IPS-20b (cell line): ENCODE data around the gene ABR.
"Not testable (repeated sequence)": the region's sequence is repeated elsewhere in the genome, so short reads cannot be mapped to it uniquely, and the experiment has no call there.

ENCODE experiments used
- H3K27ac ChIP-seq: one replicate; pipeline ENCODE4 v1.5.1; 2013; ENCODE audit warnings: low read length
- H3K27me3 ChIP-seq: 2 replicates; pipeline ENCODE4 v1.6.1; 2013; ENCODE audit warnings: mild to moderate bottlenecking, low read length, inconsistent platforms; ENCODE audit not compliant: insufficient read depth
- H3K36me3 ChIP-seq: 2 replicates; pipeline ENCODE4 v1.6.1; 2013; ENCODE audit warnings: low read depth, mild to moderate bottlenecking, inconsistent platforms, low read length, moderate library complexity; ENCODE audit not compliant: insufficient read depth
- H3K4me1 ChIP-seq: 2 replicates; pipeline ENCODE4 v1.6.1; 2013; ENCODE audit warnings: mild to moderate bottlenecking, control low read depth, inconsistent platforms, low read length, moderate library complexity; ENCODE audit not compliant: insufficient read depth
- H3K4me3 ChIP-seq: 2 replicates; pipeline ENCODE4 v1.5.1; 2013; ENCODE audit warnings: mild to moderate bottlenecking, low read length, inconsistent platforms
- H3K9ac ChIP-seq: 2 replicates; pipeline ENCODE4 v1.6.1; 2013; ENCODE audit warnings: low read depth, mild to moderate bottlenecking, inconsistent platforms, low read length, moderate library complexity
- H3K9me3 ChIP-seq: 2 replicates; pipeline ENCODE4 v1.6.1; 2013; ENCODE audit warnings: mild to moderate bottlenecking, low read depth, low read length, inconsistent platforms; ENCODE audit not compliant: insufficient read depth

ABR gene

DNA sequence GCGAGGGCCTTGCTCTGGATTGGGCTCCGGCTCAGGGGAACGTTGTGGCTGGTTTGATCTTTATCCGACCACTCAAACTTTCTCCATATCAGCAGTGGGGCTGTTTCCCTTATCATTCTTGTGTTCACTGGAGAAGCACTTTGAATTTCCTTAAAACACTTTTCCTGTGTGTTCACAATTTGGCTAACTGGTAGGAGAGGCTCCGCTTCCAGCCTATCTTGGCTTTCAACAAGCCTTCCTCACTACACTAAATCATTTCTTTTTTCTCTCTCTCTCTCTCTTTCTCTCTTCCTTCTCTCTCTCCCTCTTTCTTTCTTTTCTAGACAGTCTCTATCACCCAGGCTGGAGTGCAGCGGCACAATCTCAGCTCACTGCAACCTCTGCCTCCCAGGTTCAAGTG, 43.0 kb downstream of the ABR start:
- no peaks in the 10 kb centered on the region for H3K27me3 ChIP-seq
- H3K27ac ChIP-seq: no peak overlapping the region
- H3K36me3 ChIP-seq: no peaks in the 10 kb centered on the region
- no peak overlapping the region for H3K4me3 ChIP-seq
- H3K9ac ChIP-seq: no peak overlapping the region
- H3K9me3 ChIP-seq: no peaks in the 10 kb centered on the region
- H3K4me1 ChIP-seq: peaks cover 3% of the 10 kb centered on the region; the same call in 1 of the 2 replicates

GRCh38 chr17:1134634-1135324, 45.0 kb downstream of the ABR start:
- no peak overlapping the region for H3K9ac ChIP-seq
- no peak overlapping the region for H3K4me3 ChIP-seq
- peaks cover 3% of the 10 kb centered on the region; the same call in 1 of the 2 replicates for H3K4me1 ChIP-seq
- H3K36me3 ChIP-seq: no peaks in the 10 kb centered on the region
- H3K27me3 ChIP-seq: no peaks in the 10 kb centered on the region
- H3K9me3 ChIP-seq: no peaks in the 10 kb centered on the region
- H3K27ac ChIP-seq: no peak overlapping the region

DNA sequence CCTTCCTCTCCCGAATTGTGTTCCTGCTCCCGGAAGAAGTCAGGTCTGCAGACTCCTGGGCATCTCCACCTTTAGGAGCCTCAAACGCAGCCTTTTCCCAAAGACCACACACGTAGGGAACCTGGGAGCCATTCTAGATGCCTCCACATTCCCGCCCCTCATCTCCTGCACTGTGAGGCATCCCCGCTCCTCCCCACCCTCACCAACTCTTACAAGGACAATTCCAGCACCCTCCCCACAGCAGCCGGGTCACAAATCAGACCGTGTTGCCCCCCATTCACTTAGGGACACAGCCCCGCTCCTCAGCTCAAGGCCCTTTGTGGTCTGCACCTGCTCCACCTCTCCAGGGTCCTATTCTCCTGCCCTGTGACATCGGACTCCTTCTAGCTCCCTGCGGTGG, 49.6 kb downstream of the ABR start:
- Histone ChIP-seq H3K4me3 (no peak overlapping the region), H3K27ac (no peak overlapping the region), H3K27me3 (no peaks in the 10 kb centered on the region), H3K9ac (no peak overlapping the region), H3K36me3 (no peaks in the 10 kb centered on the region), H3K4me1 (no peaks in the 10 kb centered on the region), H3K9me3 (no peaks in the 10 kb centered on the region)

GRCh38 chr17:1128463-1128862, 51.3 kb downstream of the ABR start:
- not testable (repeated sequence) for H3K4me3 ChIP-seq, H3K9ac ChIP-seq, H3K27ac ChIP-seq, H3K4me1 ChIP-seq, H3K9me3 ChIP-seq, H3K27me3 ChIP-seq, H3K36me3 ChIP-seq

DNA sequence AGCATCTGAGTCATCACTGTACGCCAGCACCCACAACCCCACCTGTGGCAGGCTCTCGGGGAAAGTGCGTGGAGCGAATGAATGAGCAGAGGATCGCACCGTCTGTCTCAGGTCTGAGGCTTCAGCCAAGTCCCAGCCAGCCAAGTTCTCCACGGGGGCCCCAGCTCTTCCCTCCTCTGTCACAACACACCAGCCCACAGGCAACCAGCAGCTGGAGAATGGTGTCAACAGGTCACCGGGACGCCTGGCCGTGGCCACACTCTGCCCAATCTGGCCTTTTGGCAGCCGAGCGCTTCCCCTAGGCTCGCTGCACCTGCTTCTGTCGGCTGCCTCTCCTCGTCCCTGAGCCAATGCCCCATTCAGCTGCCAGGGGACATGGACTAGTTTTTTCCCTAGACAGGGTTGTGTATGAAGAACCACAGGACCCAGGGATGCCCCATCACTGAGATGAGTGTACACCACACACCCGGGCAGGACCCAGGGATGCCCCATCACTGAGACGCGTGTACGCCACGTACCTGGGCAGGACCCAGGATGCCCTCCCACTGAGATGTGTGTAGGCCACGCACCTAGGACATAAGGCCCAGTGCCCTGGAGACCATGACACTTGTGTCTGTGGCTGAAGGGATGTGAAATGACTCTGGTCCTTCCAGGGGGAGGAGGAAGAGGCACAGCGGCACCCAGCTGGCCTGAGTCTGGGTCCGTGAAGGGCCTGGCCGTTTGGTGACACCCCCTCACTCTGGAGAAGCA, 52.8 kb downstream of the ABR start:
- no peak overlapping the region for H3K27ac ChIP-seq
- no peak overlapping the region for H3K4me3 ChIP-seq
- H3K4me1 ChIP-seq: no peaks in the 10 kb centered on the region; the same call in 1 of the 2 replicates
- no peaks in the 10 kb centered on the region for H3K36me3 ChIP-seq
- H3K9ac ChIP-seq: no peak overlapping the region
- H3K9me3 ChIP-seq: no peaks in the 10 kb centered on the region
- 0 out of 2 replicates have a peak, but pooled peaks cover 6% of the 10 kb centered on the region for H3K27me3 ChIP-seq

GRCh38 chr17:1126250-1126797, 53.5 kb downstream of the ABR start:
- H3K36me3 ChIP-seq: no peaks in the 10 kb centered on the region
- no peak overlapping the region for H3K4me3 ChIP-seq
- H3K9ac ChIP-seq: no peak overlapping the region
- H3K9me3 ChIP-seq: no peaks in the 10 kb centered on the region
- no peaks in the 10 kb centered on the region; the same call in 1 of the 2 replicates for H3K4me1 ChIP-seq
- H3K27ac ChIP-seq: no peak overlapping the region
- 0 out of 2 replicates have a peak, but pooled peaks cover 6% of the 10 kb centered on the region for H3K27me3 ChIP-seq

DNA sequence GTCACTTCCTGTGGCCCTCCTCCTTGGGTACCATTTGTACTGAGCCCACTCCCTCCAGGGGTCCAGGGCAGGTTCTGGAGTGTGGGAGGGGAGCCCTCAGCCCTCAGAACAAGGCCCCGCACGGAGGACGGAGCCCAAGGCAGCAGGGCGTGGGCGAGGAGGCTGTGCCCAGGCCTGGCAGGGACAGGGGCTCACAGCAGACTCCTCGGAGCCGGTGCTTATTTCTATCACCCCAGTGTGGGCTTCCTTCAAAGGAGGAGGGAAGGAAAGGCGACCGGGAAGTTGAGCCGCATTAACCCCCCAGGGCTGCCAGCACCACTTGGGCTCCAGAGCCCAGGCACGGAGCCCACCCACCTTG, 54.0 kb downstream of the ABR start:
- Histone ChIP-seq H3K4me3 (no peak overlapping the region), H3K9ac (no peak overlapping the region), H3K27ac (no peak overlapping the region), H3K9me3 (no peaks in the 10 kb centered on the region), H3K36me3 (no peaks in the 10 kb centered on the region), H3K27me3 (0 out of 2 replicates have a peak, but pooled peaks cover 6% of the 10 kb centered on the region), H3K4me1 (no peaks in the 10 kb centered on the region; the same call in 1 of the 2 replicates)

DNA sequence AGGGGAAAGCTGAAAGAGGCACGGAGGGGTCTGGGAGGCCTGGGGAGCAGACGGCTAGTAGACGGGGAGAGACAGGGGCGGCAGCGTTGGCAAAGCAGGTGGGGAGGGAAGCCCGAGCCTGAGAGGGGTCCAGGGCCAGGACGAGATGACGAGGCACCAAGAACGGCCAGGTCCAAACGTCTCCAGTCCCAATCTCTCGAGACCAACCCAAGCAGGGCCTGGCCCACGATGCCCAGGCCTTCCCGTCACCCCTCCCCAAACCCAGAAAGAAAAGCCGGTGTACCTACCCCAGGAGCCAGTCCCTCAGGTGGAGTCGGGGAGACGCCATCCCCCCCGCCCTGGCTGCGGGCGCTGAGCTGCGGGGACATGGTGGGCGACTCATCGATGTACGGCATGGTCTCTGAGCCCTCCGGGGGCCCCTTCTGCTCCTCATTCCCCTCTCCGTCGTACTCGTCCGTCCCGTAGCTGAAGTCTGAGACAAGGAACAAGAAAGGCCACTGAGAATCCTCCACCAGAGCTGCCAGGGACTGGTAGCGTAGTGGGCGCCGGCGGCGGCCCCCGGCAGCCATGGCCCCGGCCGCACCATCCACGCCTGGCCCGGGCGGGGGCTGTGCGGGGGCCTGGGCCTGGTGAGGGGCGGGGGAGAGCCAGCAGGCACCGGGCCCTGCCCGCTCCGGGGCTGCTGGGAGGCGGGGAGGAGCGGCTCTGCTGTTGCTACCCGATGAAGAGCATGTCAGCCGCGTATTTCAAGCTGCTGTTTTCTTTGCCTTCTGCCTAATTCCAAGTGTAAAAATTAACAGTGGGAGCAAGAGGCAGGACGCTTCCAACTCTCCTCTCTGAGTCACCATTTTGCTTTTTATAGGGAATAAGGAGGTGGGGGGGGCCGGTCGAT, 54.6 kb downstream of the ABR start:
- no peak overlapping the region for H3K9ac ChIP-seq
- H3K4me3 ChIP-seq: no peak overlapping the region
- 0 out of 2 replicates have a peak, but pooled peaks cover 6% of the 10 kb centered on the region for H3K27me3 ChIP-seq
- no peaks in the 10 kb centered on the region for H3K9me3 ChIP-seq
- no peaks in the 10 kb centered on the region; the same call in 1 of the 2 replicates for H3K4me1 ChIP-seq
- no peaks in the 10 kb centered on the region for H3K36me3 ChIP-seq
- H3K27ac ChIP-seq: no peak overlapping the region

DNA sequence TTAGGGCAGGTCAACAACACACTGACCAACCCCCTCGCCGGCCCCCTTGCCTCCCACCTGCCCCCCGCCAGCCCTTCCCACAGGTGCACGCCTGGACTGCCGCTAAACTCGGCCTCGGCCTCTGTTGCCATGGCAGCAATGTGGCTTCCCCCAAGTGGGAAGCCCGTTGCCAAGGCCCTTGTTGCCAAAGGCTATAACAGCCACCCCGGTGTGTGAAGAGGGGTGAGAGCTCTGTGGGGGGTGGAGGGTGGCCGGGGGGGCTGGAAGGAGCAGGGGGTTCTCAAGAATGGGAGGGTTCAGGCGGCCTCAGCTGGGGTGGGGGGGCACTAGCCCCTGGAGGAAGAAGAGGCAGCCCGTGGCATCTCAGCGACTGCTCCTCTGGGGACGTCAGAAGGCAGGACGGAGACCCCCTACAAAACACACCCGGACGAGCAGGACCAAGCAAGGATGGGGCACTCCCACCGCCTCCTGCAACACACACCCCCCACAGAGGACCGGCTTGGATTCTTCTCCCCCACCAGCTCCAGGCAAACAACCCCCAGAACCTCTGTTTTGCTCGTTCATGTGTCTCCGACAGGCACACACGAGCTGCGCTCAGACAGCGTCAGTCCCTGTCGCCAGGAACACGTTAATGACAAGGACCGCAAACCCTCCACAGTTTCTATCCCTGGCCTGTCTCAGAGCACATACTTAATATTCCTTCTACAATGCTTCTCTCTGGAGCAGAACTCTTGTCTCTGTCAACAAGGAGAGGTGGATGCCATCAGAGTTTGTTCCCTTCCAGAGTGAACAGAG, 55.7 kb downstream of the ABR start:
- Histone ChIP-seq H3K36me3 (no peaks in the 10 kb centered on the region), H3K27ac (no peak overlapping the region)

DNA sequence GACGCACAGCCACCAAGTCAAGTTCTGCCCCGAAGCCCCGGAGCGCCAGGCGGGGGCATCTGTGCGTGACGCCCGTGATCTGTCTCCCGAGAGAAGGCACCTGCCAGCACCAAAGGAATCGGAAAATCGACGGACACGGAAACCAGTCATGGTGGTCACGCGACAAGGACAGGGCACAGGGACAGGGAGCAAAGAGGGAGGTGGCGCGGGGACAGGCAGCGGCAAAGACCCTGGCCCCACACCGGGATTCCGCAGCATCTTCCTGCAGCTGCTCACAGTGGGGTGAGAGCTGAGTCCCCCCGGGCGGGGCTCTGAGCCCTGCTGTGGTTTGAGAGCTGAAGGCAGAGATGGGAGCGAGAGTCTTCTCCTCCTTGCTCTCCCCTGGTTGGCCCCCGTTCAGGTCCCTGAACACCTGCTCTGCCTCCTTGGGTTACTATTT, 56.4 kb downstream of the ABR start:
- Histone ChIP-seq H3K4me3 (no peak overlapping the region), H3K27ac (no peak overlapping the region)

More for the DNA sequence above, 55.7 kb downstream of the ABR start:
- Histone ChIP-seq H3K9me3 (no peaks in the 10 kb centered on the region; the same call in 1 of the 2 replicates), H3K4me1 (no peaks in the 10 kb centered on the region; the same call in 1 of the 2 replicates), H3K9ac (no peak overlapping the region), H3K27me3 (0 out of 2 replicates have a peak, but pooled peaks cover 6% of the 10 kb centered on the region), H3K4me3 (no peak overlapping the region)

More for the DNA sequence above, 56.4 kb downstream of the ABR start:
- Histone ChIP-seq H3K4me1 (no peaks in the 10 kb centered on the region; the same call in 1 of the 2 replicates), H3K9me3 (no peaks in the 10 kb centered on the region; the same call in 1 of the 2 replicates), H3K9ac (no peak overlapping the region), H3K27me3 (0 out of 2 replicates have a peak, but pooled peaks cover 6% of the 10 kb centered on the region), H3K36me3 (no peaks in the 10 kb centered on the region)
